Coronary artery (tissue), 2 donors: ENCODE data around the gene MCC.

Experiments used
- DNase-seq: peaks from one replicate; pipeline ENCODE4 v3.0.0-alpha.2; 2017; ENCODE audit warnings: low spot score
- H3K27ac ChIP-seq, 2 donors: fragments of 200-600 bp; sonication (generic); one replicate each; pipeline ENCODE4 v1.5.1; 2016 to 2019
- H3K4me3 ChIP-seq: fragments of 200-600 bp; sonication (generic); 2 replicates; pipeline ENCODE4 v1.5.1; 2016; ENCODE audit warnings: mild to moderate bottlenecking, moderate library complexity
- TF ChIP-seq, protein P1 (sequence below): fragments of 200-600 bp; sonication (generic); IDR thresholded peaks from one replicate; pipeline ENCODE4 v1.5.1; 2019; ENCODE audit warnings: antibody characterized with exemption

The MCC gene

DNA sequence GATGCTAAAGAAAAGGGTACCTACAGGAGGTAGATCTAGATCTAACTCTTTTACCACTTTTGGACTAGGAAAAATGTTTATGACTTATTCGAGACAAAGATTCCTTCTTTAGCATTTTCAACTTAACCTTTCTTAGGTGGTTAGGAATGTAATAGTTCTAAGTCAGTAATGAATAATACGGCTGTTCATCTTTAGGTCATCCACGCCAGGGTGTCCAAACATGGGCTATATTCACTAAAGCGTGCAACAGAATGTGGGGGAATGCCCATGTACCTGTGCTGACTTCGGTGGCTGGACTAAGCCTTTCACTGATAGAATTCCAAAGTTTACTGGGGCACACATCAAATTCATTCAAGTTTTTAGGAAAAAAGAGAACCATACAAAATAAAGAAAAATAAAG is 218.2 kb downstream of the MCC start:
- H3K4me3 ChIP-seq, result no peak overlapping the region
- TF ChIP-seq, protein P1, sequence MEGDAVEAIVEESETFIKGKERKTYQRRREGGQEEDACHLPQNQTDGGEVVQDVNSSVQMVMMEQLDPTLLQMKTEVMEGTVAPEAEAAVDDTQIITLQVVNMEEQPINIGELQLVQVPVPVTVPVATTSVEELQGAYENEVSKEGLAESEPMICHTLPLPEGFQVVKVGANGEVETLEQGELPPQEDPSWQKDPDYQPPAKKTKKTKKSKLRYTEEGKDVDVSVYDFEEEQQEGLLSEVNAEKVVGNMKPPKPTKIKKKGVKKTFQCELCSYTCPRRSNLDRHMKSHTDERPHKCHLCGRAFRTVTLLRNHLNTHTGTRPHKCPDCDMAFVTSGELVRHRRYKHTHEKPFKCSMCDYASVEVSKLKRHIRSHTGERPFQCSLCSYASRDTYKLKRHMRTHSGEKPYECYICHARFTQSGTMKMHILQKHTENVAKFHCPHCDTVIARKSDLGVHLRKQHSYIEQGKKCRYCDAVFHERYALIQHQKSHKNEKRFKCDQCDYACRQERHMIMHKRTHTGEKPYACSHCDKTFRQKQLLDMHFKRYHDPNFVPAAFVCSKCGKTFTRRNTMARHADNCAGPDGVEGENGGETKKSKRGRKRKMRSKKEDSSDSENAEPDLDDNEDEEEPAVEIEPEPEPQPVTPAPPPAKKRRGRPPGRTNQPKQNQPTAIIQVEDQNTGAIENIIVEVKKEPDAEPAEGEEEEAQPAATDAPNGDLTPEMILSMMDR, result no peak
- no peak for DNase-seq
- no peak overlapping the region for H3K27ac ChIP-seq

DNA sequence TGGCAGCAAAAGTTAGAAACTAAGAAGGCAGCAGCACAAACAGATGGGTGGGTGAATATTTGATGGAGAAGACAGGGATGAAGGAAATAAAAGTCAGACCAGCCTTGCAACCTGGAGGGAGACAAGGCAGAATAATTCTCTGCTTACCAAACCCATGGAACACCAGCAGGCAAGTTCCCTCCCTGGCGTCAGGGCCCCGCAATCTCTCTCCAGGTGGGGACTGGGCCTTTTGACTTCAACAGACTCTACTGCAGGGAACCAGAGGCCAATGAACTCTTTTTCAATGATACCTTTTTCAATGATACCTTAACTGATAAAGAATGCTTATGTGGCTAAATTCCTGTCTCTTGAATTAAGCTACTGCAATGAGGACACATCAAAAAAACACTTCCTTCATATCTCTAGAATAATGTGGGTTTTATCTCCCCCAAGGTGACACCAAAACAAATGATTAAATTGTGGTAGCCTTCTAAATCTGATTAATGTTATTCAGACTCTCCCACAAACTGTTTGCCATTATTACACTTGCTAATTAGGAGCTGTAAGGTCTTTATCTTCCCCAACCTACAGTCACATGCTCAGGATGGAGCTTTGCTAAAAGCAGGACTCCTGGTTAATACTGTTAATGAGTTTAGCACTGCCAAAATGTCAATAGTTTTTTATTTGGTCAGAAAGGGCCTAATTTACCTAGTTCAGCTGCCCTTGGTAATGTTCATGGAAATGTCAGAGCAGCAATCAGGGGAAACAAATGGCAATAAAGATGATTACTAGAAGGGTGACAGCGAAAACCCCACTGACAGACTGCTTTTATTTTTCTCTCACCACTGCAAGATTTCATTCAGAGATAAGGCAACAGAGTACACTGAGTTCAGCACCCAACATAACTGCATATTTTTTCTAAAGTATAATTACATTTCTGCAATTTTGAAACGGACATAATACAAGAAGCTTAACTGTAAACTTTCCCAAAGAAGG is 218.9 kb downstream of the MCC start:
- TF ChIP-seq, protein P1, result no peak
- no peak overlapping the region for H3K4me3 ChIP-seq
- DNase-seq, result no peak
- no peak overlapping the region for H3K27ac ChIP-seq

DNA sequence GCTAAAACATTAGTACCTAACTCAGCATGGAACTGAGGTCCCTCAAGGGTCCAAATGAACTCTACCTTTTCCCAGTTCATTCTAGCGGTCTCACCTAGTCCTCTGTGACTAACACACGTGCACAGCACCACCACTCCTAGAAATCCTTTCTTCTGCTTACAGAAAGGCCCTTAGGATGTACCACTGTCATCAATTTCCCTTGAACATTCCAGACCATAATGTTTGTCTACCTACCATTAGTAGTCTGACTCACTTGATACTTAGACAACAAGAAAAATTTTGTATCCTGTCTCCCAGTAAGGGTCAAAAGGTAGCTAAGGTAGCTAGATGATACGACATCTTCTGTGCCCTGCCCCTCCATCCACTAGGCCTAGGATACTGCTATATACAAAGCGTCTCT is 220.0 kb downstream of the MCC start:
- TF ChIP-seq, protein P1, result no peak
- DNase-seq, result no peak
- Histone ChIP-seq H3K4me3 (no peak overlapping the region), H3K27ac (no peak overlapping the region)

DNA sequence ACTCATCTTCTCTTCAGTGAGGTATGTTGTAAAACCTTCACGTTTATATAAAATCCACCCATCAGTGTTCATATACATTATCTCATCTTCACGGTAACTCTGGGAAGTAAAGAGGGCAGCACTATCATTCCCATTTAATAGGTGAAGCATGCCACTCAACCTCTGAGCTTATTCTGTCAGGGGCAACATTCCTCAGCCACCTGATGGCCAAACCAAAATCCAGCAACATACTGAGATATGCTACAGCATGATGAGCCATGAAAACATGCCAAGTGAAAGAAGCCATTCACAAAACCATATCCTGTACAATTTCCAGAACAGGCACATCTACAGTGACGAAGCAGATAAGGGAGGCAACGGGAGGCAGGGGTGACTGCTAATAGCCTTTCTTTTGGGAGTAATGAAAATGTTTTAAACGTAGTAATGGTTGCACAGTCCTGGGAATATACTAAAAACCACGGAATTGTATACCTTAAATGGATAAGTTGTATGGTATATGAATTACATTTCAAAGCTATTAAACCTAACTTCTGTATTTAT is 220.8 kb downstream of the MCC start:
- Histone ChIP-seq H3K4me3 (no peak overlapping the region), H3K27ac (no peak overlapping the region)
- DNase-seq, result no peak
- TF ChIP-seq, protein P1, result no peak

DNA sequence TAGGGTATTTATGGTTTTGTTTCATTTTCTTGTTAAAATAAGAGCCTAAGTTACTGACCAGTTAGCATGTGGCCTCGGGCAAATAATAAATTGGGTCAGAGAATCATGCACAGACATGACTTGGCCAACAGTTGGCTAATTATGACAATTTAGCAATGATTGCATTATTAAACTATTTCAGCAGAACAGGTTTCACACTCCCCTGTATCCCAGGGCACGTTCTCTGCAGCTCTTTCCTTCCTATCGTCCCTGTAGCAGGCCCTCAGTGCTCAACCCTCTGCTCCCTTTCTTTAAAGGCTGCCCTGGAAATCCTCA is 221.4 kb downstream of the MCC start:
- TF ChIP-seq, protein P1, result no peak
- no peak for DNase-seq
- H3K27ac ChIP-seq, result no peak overlapping the region
- no peak overlapping the region for H3K4me3 ChIP-seq

DNA sequence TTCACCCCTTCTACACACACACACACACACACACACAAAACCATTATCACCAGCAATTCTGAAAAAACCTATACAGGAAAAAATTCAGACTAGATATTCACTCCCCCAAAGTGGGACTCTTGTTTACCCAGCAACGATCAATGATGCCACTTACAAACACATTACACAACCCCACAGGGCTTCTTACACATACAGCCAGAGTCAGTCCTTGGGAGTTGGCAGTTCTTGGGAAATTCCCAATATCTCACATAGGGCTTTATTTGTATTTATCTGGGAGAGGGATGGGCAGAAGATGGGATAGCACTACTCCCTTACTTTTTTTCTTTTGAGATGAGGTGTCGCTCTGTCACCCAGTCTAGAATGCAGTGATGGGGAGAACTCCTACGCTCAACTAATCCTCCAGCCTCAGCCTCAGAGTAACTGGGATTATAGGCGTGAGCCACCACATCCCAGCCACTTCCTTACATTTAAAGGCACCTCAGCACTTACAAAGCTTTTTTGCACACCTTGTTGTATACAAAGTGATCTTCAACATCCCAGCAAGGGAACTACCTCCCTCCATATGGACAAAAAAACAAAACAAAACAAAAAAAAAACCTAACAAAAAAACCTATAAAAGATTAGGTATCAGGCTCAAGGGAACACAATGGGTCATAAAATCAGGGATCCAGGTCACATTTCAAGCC is 221.9 kb downstream of the MCC start:
- H3K27ac ChIP-seq, result no peak overlapping the region
- no peak overlapping the region for H3K4me3 ChIP-seq

More for the DNA sequence above, 221.9 kb downstream of the MCC start:
- no peak for DNase-seq
- TF ChIP-seq, protein P1, result no peak
